ENCODE data around the gene PLEKHO2.

PLEKHO2 gene

GRCh38 chr15:64892847-64893403 is 51.2 kb downstream of the PLEKHO2 start:
- no peak for DNase-seq (ENCODE audit: low read depth)

DNA sequence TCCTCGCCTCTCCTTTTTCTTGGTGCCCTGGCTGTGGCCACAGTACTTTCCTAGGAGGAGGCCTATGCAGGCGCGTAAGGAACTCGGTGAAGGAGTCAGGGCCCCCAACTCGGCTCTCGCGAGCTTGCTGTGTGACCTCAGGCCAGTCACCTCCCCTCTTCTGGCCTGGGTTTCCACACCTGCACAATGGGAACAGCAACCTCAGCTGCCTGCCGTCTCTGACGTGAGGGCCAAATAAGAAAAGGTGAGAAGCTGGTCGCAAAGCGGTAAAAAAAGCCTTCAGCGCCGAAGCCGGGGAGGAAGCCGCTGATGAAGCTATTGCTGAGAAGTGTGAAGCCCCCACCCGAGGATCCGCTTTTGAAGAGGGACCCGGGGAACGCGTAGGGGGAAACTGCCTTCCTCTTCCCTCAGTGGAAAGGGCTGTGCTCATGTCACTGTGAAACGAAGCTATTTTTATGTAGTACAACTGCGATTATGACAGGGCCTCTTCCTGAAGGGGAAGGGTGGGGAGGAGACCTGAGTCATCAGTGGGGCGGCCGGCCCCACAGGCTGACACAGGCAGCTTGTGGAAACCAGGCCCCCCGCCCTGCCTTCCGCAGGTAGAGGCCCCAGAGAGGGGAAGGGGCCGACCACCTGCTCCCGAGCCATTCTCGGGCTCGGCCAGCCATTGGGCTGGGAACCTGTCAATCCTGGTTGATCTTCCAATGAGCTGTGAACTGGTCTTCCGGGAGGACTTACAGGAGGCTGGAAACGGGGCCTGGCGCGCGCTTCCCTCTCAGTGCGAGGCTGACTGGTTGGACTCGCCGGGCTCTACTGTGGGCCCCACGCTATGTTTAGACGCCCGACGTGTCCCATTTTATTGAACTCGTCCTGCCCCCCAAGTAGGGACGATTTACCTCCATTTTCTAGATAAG is 52.0 kb downstream of the PLEKHO2 start:
- DNase-seq (ENCODE audit: low read depth) = peak; percentile 83

DNA sequence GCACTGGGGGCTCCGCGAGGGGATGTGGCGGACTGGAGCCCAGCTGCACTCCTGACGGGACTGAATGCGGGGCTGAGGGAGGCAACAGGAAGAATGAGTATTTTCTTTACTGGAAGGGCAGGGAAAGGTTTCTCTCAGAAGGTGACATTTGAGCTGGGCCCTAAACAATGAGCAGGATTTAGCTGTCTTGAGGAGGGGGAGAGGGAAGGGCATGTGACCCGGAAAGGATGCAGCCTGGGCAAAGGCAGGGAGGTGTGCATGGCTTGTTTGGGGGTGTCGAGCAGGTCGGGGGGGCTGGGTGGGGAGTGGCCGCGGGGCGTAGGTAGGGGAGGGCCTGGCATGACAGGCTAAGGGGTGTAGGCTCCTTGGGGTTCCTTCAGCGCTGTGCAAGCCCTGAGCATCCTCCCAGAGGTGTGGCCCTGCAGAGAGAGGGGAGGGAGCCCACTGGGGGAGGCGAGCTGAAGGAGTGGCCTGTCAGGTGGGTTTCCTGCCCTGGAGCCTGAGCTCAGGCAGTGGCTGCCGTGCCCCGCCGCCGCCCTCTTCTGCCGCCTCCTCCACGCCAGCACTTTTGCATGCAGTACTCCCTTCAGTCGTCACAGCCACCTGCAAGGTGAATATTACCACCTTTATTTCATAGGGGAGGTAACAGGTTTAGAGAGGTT is 52.8 kb downstream of the PLEKHO2 start:
- no peak for DNase-seq (ENCODE audit: low read depth)

GRCh38 chr15:64895285-64896065 is 53.8 kb downstream of the PLEKHO2 start:
- DNase-seq (ENCODE audit: low read depth) = no peak

DNA sequence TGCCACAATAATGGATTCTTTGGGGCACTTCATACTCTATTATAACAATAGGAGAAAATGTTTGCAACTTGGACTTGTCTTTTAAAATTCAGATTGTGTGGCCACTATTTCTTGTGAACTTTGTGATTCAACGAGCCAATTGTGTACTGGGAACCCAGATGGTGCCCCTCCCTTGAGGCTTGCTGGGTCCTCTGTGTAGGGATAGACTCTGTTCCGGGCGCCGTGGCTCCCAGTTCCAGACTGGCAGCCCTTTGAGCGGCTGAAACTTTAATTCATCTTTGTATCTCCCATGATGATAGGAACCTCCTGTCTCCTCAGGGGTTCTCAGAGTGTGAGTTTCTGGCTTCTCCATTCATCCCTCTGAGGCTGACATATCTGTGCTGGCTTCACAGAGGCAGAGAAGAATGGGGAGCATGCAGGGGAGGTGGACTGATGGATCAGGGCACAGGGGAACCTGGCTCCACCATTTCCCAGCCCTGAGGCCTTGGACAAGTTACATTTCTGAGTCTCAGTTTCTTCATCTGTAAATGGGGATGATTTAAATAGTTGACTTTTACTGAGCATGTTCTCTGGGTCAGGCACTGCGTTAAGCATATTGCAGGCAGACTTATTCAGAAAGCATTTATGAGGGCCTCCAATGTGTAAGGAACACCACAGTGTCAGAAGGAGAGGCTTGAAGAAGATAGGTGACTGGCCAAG is 54.8 kb downstream of the PLEKHO2 start:
- DNase-seq (ENCODE audit: low read depth) = no peak

GRCh38 chr15:64897345-64897985 is 55.8 kb downstream of the PLEKHO2 start:
- peak; percentile 71 for DNase-seq (ENCODE audit: low read depth)

- no peak for DNase-seq (ENCODE audit: low read depth)
Observed at GRCh38 chr15:64898406-64898805, 56.7 kb downstream of the PLEKHO2 start.

DNA sequence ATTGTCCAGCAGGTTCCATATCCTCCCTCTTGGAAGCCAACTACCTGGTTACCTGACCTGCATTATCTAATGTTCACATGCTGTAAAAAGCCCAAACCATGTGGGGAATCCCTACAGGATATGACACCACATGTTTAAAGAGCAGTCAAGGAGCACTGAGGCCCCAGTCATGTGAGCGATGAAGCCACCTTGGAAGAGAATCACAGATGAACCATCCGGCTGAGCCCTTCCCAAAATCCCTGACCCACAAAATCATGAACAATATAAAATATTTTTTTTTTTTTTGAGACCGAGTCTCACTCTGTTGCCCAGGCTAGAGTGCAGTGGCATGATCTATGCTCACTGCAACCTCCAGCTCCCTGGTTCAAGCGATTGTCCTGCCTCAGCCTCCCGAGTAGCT is 59.4 kb downstream of the PLEKHO2 start:
- no peak for DNase-seq (ENCODE audit: low read depth)

- no peak for DNase-seq (ENCODE audit: low read depth)
Observed at GRCh38 chr15:64901914-64902313, 60.2 kb downstream of the PLEKHO2 start.

GRCh38 chr15:64902863-64903262 is 61.1 kb downstream of the PLEKHO2 start:
- no peak for DNase-seq (ENCODE audit: low read depth)

GRCh38 chr15:64903326-64903950 is 61.7 kb downstream of the PLEKHO2 start:
- DNase-seq (ENCODE audit: low read depth) = no peak

GRCh38 chr15:64904189-64904588 is 62.5 kb downstream of the PLEKHO2 start:
- no peak for DNase-seq (ENCODE audit: low read depth)

GRCh38 chr15:64905119-64905831 is 63.6 kb downstream of the PLEKHO2 start:
- peak; percentile 43 for DNase-seq (ENCODE audit: low read depth)

DNA sequence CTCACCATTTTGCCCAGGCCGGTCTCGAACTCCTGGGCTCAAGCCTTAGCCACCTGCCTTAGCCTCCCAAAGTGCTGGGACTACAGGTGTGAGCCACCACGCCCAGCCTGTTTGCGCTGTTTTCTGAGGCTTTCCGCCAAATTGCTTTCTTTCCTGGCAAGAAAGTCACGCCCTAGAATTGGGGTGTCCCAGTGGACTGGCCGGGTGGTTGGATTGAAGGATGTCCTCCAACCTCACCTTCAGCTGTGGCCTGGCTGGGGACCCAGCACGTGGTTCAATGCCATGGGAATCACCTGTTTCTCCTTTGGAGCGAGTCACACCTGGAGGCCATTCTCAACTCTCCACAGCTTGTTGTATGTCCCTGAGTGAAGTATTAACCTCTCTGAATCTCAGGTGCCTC is 64.2 kb downstream of the PLEKHO2 start:
- DNase-seq (ENCODE audit: low read depth) = no peak

- DNase-seq (ENCODE audit: low read depth) = no peak
Observed at GRCh38 chr15:64906402-64906801, 64.7 kb downstream of the PLEKHO2 start.

DNA sequence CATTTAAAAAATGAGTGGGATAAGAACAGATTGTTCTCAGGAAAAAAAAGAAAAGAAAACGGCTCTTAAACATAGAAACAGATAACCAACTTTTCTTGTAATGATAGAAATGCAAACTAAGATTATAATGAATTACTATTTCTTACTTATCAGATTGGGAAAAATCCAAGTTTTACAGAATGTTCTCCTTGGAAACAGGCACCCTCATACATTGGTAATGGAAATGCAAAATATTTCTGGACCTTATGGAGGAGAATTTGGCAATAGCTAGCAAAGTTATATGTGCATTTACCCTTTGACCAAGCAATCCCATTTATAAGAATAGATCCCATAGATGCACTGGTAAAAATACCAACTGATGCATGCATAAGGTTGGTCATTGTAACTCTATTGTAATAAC is 66.3 kb downstream of the PLEKHO2 start:
- no peak for DNase-seq (ENCODE audit: low read depth)

- DNase-seq (ENCODE audit: low read depth) = no peak
Observed at GRCh38 chr15:64909546-64909945, 67.8 kb downstream of the PLEKHO2 start.

DNA sequence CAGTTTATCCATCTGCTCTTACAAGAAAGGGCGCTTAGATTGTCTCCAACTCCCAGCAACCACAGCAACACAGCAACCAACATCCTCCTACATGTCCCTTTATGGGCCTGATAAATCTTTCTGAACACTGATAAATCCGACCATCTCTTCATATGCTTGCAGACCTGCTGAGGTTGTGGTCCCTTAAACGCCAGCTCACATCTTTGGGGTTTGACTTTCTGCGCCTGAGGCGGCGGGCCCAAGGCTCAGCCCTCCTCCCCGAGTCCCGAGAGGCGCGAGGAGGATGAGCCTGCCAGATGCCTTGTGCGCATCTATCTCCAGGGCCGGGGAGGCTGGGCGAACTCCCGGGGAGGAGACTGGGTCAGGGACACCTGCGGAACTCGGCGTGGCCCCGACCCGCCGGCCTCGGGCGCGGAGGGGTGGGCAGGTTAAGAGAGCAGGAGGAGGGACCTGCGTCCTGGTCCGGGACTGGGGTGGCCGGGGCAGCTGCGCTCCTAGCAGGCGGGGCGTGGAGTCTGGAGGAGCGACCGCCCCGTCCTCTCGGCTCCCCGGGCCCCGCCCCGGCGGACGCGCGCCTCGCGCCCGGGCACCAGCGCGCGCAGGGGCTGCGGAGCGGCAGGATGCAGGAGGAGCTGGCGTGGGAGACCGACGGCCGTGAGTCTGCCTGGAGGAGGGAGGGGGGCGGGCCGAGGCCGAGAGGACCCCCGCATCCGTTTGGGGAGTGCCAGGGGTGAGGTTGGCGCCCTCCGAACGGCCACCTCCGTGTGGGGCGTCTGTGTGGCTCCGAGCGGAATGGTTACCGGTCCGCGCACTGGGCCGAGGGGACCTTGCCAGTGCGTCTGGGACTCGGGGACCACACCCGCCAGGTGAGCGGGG is 69.8 kb downstream of the PLEKHO2 start, which contains the start of gene ANKDD1A:
Gene ANKDD1A (plus strand): TSS at position 592 of the 876 bp plus-strand sequence. CDS start 29 bp downstream, at position 621.
- no peak for DNase-seq (ENCODE audit: low read depth)

Data from fibroblast of the conjunctiva (primary cell).